Adrenal gland (tissue), 5 donors: ENCODE data around the gene WDFY4.

Source experiments
- CTCF ChIP-seq, 6 experiments: fragments of 450-650 bp in 4 of 6; fragments of 200-600 bp in 2 of 6; sonication (generic) in 1 of 6; IDR thresholded peaks; 1 replicate in 5 of 6; 2 replicates in 1 of 6; pipeline versions ENCODE4 v1.5.1 to v1.8.0; 2016 to 2021; ENCODE audit warnings: antibody characterized with exemption in 6 of 6, mild to moderate bottlenecking in 2 of 6, moderate library complexity in 1 of 6
- POLR2A ChIP-seq, 2 donors: fragments of 450-650 bp; IDR thresholded peaks; one replicate each; pipeline ENCODE4 v1.6.1; 2017; ENCODE audit warnings: antibody characterized with exemption in 2 of 2, mild to moderate bottlenecking in 2 of 2, moderate library complexity in 1 of 2
- donor health status: DM: no; HTN: no; CAD: no.

GRCh38 chr10:48945441-48946130 is 260.9 kb downstream of the WDFY4 start:
- TF ChIP-seq CTCF (IDR thresholded peaks at IDR 0.05) (no peak), POLR2A (IDR thresholded peaks at IDR 0.05) (no peak)
